Left lung (tissue), 10 donors: Measurements from ENCODE around the gene SLC9A9. TPM values are rescaled to one million over a fixed set of nuclear protein-coding genes. Genes with fewer than 3 reads are reported as not detected.

Experiments used
- ATAC-seq: fragments of 200-7000 bp; cut with Tn5 transposase; one replicate; pipeline ENCODE4 v1.9.1; 2020; ENCODE audit warnings: moderate library complexity
- DNase-seq, 4 donors: peaks; one replicate each; pipeline ENCODE4 v3.0.0-alpha.2; 2013 to 2020
- H3K27ac ChIP-seq, 2 donors: fragments of 200-600 bp; sonication (generic) in 1 of 2; one replicate each; pipeline versions ENCODE4 v1.5.0 to v1.8.0; 2020 to 2021
- H3K27me3 ChIP-seq, 2 donors: fragments of 200-600 bp; sonication (generic) in 1 of 2; one replicate each; pipeline versions ENCODE4 v1.5.0 to v1.8.0; 2020 to 2021
- H3K36me3 ChIP-seq, 2 donors: fragments of 200-600 bp; sonication (generic) in 1 of 2; one replicate each; pipeline versions ENCODE4 v1.5.0 to v1.8.0; 2020 to 2021
- H3K4me1 ChIP-seq, 2 donors: fragments of 200-600 bp; one replicate each; pipeline ENCODE4 v1.8.0; 2021
- H3K4me3 ChIP-seq, 2 donors: fragments of 200-600 bp; sonication (generic) in 1 of 2; one replicate each; pipeline versions ENCODE4 v1.5.0 to v1.8.0; 2020 to 2021; ENCODE audit warnings: mild to moderate bottlenecking in 1 of 2
- H3K9me3 ChIP-seq, 2 donors: fragments of 200-600 bp; sonication (generic) in 1 of 2; one replicate each; pipeline versions ENCODE4 v1.5.0 to v1.8.0; 2020 to 2021
- CTCF ChIP-seq, 2 donors: fragments of 200-600 bp; sonication (generic) in 1 of 2; IDR thresholded peaks; one replicate each; pipeline versions ENCODE4 v1.5.0 to v1.8.0; 2021; ENCODE audit warnings: antibody characterized with exemption in 2 of 2
- intact Hi-C, 2 donors: fragments of 100-400 bp; cut with DNase I; formaldehyde crosslinking; loops; one replicate each; pipeline versions ENCODE4 v1.11.2 to v1.14.2; 2022
- polyA plus RNA-seq, 6 donors: library from polyadenylated mRNA; unstranded; fragments of 120-200 nt; gene quantifications; one replicate each; pipeline ENCODE4 v1.2.1, GENCODE V29; 2013; ENCODE audit not compliant: insufficient read length in 6 of 6
- total RNA-seq, 2 donors: library from RNA; stranded (reverse); fragmentation: NEBNext Ultra II Directional; extraction: Animal tissue kit (Norgen Biotek cat#: 25700); gene quantifications; one replicate each; pipeline ENCODE4 v1.2.1, GENCODE V29; 2021
- donor health status: DM: no; HTN: yes; CAD: no.
- donor health status: DM: no; HTN: no; CAD: no.

The SLC9A9 gene
- total and polyA plus RNA-seq, 8 donors, result 13.9 to 19.6 (median 16.8) TPM

- Histone ChIP-seq H3K4me1 (no peaks in the 10 kb centered on the region), H3K27me3 (no peaks in the 10 kb centered on the region), H3K27ac (no peak overlapping the region), H3K4me3 (no peak overlapping the region), H3K36me3 (no peaks in the 10 kb centered on the region), H3K9me3 (no peaks in the 10 kb centered on the region)
- intact Hi-C loops, result no loop called here
- no peak for DNase-seq
- no peak for ATAC-seq
- TF ChIP-seq CTCF (IDR thresholded peaks at IDR 0.05), result no peak
Observed at GRCh38 chr3:143389388-143389787, 458.9 kb downstream of the SLC9A9 start.

- Histone ChIP-seq H3K9me3 (no peaks in the 10 kb centered on the region), H3K4me3 (no peak overlapping the region), H3K27ac (no peak overlapping the region), H3K27me3 (no peaks in the 10 kb centered on the region), H3K4me1 (no peaks in the 10 kb centered on the region), H3K36me3 (no peaks in the 10 kb centered on the region)
- TF ChIP-seq CTCF (IDR thresholded peaks at IDR 0.05), result no peak
- intact Hi-C loops, result no loop called here
- DNase-seq (no peak), ATAC-seq (no peak)
Observed at GRCh38 chr3:143387425-143387824, 460.8 kb downstream of the SLC9A9 start.

DNA sequence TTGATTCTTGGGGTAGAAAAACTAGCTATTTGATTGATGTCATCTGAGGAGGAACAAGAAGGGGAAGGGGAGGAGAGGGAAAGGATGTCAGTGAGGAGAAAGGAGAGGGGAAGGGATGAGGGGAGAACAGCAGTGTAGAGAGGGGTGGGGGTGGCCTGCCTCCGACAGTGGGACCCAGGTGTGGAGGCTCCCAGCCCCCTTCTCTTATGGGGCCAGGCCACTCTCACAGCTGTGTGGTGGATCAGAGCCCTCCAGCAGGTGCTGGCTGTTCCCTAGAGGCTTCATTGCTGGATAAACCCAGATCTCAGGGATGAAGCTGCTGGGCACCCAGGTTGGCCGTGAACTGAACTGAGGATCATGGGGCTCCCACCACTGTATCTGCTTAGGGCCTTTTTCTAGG is 464.2 kb downstream of the SLC9A9 start:
- H3K27me3 ChIP-seq, result no peaks in the 10 kb centered on the region
- intact Hi-C loops, result no loop called here
- TF ChIP-seq CTCF (IDR thresholded peaks at IDR 0.05), result no peak
- H3K27ac ChIP-seq, result no peak overlapping the region
- no peak for DNase-seq
- no peak overlapping the region for H3K4me3 ChIP-seq
- no peak for ATAC-seq
- no peaks in the 10 kb centered on the region for H3K4me1 ChIP-seq
- no peaks in the 10 kb centered on the region for H3K9me3 ChIP-seq
- H3K36me3 ChIP-seq, result no peaks in the 10 kb centered on the region

DNA sequence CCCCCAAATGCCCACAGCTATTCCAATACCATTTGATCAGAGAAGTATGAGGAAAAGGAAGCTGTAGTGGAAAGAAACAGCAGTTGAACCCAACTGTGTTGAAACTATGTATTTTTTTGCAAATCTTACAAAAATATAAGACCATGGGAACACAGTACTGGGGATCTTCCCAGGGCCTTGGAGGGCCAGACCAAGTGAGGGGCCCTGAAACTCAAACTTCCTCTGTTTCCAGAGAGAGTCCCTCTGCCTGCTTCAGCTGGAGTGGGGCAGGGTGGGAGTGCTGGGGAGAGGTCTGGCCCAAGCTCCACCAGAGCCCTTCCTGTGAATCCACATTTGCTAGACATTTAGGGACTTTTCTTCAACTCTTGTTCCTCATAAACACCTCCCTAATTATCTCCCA is 464.8 kb downstream of the SLC9A9 start:
- TF ChIP-seq CTCF (IDR thresholded peaks at IDR 0.05), result no peak
- Histone ChIP-seq H3K9me3 (no peaks in the 10 kb centered on the region), H3K27me3 (no peaks in the 10 kb centered on the region), H3K36me3 (no peaks in the 10 kb centered on the region), H3K4me3 (no peak overlapping the region), H3K27ac (no peak overlapping the region), H3K4me1 (no peaks in the 10 kb centered on the region)
- ATAC-seq (no peak), DNase-seq (no peak)
- intact Hi-C loops, result no loop called here

- Histone ChIP-seq H3K27me3 (no peaks in the 10 kb centered on the region), H3K4me3 (no peak overlapping the region), H3K4me1 (no peaks in the 10 kb centered on the region), H3K9me3 (no peaks in the 10 kb centered on the region), H3K36me3 (no peaks in the 10 kb centered on the region), H3K27ac (no peak overlapping the region)
- TF ChIP-seq CTCF (IDR thresholded peaks at IDR 0.05), result no peak
- no peak for DNase-seq
- intact Hi-C loops, result no loop called here
- ATAC-seq, result no peak
Observed at GRCh38 chr3:143382816-143383215, 465.5 kb downstream of the SLC9A9 start.
